DMS53 (cell line): ENCODE results near the gene KAZN.
"Not testable (repeated sequence)": the region's sequence is repeated elsewhere in the genome, so short reads cannot be mapped to it uniquely, and the experiment has no call there.

Source experiments
- DNase-seq: peaks from one replicate; lab custom pipeline; 2025; lab: John Stamatoyannopoulos, UW

KAZN gene

GRCh38 chr1:14956579-14957195 lies 358.2 kb downstream of the KAZN start:
- DNase-seq, result no peak

DNA sequence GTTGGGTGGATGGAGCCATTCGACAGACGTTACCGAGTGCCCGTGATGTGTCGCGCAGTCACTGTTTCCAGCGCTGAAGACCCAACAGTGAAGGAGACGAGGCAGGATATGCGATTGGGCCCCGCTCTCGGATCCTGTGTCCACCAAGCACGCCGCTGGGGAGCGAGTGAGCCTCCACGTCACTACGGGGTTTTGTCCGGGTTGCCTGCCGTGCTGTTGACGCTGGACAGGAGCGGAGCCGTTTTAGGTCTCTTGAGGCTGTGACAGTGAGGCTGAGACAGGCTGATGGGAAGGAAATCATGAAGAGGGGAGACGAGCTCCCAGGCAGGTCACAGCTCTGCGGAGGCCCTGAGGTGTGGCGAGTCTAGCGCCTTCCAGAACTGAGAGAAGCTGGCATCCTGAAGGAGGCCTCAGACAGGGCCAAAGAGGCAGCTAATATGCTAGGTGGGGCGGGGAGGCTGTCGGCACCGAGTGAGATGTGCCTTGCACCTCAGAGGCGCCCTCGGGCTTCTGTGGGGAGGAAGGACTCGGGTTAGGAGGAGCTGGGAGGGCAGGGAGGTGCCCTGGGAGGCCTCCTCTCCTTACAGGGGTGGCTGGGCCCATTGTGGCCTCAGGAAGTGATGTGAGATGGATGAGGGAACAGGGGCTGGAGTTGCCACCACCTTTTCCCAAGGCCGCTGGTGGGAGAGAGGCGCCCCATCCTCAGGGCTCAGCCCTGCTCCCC lies 359.1 kb downstream of the KAZN start:
- DNase-seq, result no peak

DNA sequence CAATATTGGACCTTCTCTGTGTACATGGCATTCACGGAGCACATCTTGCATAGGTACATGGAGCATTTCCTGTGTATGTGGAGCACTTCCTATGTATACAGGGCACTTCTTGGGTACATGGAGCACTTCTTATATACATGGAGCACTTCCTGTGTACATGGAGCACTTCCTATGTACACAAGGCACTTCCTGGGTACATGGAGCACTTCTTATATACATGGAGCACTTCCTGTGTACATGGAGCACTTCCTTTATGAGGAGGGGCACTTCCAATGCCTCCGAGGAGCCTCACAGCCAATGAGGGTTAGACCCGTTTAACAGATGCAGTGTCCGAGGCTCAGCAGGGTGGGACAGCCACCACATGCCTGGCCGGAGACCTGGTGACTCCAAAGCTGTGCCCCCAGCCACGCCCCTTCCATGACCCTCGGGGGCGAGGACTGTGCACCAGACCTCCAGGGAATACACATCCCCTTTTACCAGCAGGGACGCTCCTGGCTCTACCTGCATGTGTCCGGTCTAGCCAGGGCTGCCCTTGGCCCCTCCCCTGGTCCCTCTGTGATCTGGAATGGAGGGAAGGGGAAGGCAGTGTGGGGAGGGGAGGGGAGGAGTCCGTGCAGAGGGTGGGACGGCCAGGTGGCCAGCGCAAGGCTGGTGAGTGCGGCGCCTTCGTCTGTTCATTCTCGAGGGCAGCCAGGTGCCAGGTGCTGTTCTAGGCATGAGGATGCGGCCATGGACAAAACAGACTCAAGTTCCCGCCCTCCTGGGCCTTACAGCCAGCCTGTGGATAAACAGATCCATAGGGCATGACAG lies 360.0 kb downstream of the KAZN start:
- no peak for DNase-seq

- DNase-seq, result no peak
Observed at GRCh38 chr1:14959059-14959694, 360.7 kb downstream of the KAZN start.

DNA sequence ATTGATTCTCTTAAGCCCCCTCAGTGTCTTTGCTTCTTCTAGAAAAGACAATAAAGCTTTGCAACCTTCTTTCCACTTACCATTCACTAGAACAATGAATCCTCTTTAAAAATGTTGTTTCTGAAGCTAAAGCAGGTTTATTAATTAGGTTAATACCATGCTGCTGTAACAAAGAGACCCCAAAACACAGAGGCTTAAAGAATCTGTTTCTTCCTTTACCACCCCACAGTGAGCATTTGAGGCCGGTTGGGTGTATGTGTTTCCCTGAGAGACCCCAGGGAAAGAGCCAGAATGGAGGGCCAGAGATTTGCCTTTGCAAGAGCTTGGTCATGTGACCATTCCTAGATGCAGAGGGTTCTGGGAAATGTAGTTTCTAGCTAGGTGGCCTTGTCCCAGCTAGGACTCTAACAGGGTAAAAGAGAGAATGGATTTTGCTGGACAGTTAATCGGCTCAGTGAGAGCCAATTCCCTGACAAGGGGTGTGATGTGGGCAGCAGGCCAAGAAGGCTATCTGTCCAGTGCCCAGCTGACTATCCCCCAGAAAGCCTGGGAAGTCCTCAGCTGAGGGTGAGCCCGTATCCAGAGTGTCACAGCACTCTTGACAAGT lies 363.3 kb downstream of the KAZN start:
- peak; percentile 8 for DNase-seq

GRCh38 chr1:14962407-14962806 lies 363.9 kb downstream of the KAZN start:
- no peak for DNase-seq

DNA sequence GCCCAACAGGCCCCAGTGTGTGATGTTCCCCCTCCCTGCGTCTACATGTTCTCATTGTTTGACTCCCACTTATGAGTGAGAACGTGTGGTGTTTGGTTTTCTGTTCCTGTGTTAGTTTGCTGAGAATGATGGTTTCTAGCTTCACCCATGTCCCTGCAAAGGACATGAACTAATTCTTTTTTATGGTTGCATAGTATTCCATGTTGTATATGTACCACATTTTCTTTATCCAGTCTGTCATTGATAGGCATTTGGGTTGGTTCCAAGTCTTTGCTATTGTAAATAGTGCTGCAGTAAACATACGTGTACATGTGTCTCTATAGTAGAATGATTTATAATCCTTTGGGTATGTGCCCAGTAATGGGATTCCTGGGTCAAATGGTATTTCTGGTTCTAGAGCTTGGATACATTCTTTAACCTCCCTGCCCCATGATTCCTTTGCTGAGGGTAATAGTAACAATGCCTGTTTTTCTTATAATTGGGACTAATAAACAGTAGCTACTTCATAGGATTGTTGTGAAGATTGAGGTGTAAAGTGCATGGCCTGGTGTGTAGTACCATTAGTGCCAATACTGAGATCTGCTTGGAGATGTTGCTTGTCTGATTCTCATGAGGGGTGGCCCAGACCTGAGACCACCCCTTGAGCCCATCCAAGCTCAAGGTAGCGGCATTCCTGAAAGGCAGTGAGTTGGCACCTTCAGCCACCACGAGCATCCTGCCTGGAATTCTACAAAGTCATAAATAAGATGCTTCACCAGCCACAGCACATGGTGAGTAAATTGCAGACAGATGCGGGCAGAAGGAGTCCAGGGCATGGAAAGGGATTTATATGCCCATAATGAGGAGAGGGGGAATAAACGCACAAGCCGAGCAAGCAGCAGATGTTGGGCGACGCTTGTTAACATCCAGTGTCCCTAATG lies 365.6 kb downstream of the KAZN start:
- DNase-seq, result not testable (repeated sequence)

DNA sequence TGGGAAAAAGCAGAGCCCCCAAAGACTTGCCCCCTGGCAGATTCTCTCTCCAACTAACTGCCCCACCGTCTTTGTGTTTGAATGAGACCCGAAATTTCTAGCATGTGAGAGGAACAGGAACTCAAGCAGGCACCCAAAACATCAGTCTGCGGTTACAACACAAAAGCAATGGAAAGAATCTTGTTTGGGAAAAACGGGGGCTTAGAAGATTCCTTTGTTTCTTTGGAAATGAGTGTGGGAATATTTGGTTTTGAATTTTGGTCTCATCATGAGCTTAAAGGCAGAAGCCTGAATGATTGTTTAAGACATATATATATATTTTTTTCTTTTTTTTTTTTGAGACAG lies 366.2 kb downstream of the KAZN start:
- no peak for DNase-seq

- DNase-seq, result no peak
Observed at GRCh38 chr1:14968251-14968851, 369.9 kb downstream of the KAZN start.

GRCh38 chr1:14969006-14969405 lies 370.5 kb downstream of the KAZN start:
- no peak for DNase-seq

DNA sequence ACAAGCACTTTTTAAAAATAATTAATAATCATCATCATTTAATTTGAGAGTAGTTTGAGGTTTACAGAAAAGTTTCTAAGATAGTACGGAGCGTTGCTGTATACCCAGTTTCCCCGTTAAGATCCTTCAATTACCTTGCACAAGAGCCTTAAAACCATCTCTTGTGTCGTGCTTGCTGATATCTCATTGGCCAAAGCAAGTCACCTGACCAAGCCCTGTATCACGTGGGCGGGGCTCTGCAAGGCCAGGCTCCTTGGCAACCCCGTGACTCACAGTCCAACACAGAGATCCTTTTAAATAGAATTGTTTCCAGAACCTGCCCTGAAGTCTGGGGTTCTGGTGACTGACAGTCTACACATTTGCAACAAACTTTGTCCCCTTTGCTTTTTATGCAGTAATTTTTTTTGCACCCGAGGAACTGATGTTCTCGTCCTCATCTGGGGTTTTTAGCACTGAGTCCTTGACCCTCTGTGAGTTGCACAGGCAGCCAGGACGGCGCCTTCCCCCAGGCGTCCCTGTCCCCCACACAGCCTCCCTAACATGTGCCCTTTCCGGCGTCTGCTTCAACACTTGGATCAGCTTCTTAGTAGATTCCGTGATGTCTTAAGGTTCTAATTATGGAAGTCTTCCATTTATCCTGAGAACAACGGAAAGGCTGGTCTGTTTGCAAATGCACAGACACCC lies 371.8 kb downstream of the KAZN start:
- peak; percentile 27 for DNase-seq

DNA sequence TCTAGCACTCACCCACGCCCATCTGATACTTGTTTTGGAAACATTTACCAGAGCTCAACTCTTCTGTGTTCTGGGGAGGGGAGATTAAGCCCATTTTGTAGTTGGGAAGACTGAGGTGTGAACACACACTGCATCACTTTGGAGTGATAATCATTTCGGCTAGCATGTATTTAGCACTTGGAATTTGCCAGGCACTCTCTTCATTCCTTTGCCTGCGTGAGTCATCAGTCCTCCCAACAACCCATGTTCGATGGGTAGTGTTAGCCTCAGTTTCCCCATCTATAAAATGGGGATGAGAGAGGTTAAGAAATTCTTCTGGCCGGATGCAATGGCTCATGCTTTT lies 372.3 kb downstream of the KAZN start:
- no peak for DNase-seq

DNA sequence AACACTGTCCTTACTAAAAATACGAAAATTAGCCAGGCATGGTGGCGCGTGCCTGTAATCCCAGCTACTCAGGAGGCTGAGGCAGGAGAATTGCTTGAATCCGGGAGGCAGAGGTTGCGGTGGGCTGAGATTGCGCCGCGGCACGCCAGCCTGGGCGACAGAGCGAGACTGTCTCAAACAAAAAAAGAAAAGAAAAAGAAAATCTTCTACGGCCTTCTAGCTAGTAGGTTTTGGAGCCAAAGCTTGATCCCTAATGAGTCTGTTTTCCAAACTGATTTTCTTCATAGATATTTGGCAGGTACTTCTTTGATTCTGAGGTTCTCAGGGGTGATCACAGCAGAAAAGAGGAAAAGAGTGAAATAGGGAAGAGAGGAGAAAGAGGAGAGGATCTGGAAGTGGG lies 372.7 kb downstream of the KAZN start:
- no peak for DNase-seq

DNA sequence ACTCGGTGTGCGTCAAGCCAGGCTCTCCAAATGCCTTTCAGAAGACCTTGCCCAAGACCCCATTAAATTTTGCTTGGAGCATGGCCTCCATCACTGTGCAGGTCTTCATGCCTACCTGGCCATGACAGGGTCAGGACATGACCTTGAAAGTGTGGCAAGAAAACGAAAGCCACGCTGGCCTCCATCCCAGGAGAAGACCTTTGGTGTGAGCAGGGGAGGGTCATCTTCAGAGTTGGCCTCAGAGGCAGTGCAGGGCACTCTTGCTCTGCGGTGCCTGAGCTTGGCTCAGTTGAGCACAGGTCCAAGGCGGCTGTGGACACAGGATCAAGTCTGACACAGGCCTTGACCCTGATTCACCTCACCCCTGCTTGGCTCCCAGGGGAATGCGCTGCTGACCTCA lies 373.6 kb downstream of the KAZN start:
- DNase-seq, result no peak

- no peak for DNase-seq
Observed at GRCh38 chr1:14973773-14974172, 375.3 kb downstream of the KAZN start.

DNA sequence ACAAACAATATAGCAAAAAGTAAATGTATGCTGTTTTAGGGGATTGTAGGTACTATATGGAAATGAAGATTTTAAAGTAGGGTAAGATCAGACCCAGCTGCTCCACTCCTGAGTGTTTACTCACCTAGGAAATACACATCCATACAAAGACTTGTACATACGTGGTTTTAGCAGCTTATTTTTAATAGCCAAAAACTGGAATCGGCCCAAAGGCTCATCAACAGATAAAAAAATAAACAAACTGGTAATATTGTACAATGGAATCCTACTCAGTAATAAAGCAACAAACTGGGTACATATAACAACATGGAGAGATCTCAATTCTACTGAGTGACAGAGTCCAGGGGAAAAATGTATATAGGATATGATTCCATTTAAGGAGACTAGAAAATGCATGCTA lies 375.9 kb downstream of the KAZN start:
- DNase-seq, result no peak

- DNase-seq, result no peak
Observed at GRCh38 chr1:14975119-14975518, 376.6 kb downstream of the KAZN start.

DNA sequence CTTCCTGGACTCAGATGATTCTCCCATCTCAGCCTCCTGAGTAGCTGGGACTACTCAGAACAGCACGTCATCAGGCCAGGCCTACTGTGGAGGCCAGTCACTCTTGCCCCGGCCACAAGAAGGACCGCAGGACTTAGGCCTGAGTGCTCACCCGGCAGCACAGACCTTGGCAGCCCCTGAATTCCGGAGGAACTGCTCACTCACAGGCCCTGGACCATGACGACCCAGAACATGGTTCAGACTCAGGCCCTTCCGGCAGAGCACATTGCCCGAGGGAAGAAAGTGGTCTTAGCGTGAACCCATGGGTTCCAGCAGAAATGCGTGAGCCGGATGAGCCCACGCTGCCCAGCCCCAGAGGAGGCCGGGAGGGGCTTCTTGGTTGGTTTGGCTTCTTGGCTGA lies 377.8 kb downstream of the KAZN start:
- no peak for DNase-seq

DNA sequence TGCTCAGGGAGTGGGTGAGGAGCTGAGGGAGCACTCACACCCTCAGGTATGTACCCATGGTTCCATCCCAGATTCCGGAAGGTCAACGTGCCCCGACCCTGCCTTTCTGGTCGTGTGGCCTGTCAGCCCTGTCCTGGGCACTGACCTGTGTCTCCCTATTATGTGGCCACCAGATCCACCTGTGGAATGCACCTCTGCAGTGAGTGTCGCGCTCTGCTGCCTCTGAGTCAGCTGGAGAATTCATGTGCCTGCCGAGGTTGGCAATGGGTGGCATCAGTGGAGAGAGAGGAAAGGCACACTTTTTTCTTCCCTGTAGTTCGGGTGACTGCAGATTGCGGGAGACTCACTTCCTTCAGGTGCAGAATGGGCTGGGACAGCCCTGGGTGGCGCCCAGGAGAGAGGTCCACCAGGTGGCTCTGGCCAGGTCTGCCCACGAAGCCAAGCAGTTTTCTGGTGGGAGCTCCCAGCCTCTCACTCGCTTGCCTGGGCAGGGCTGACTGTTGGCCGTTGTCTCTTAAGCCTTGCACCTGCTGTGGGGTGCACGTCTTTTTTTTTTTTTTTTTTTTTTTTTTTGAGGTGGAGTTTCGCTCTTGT lies 378.9 kb downstream of the KAZN start:
- no peak for DNase-seq

DNA sequence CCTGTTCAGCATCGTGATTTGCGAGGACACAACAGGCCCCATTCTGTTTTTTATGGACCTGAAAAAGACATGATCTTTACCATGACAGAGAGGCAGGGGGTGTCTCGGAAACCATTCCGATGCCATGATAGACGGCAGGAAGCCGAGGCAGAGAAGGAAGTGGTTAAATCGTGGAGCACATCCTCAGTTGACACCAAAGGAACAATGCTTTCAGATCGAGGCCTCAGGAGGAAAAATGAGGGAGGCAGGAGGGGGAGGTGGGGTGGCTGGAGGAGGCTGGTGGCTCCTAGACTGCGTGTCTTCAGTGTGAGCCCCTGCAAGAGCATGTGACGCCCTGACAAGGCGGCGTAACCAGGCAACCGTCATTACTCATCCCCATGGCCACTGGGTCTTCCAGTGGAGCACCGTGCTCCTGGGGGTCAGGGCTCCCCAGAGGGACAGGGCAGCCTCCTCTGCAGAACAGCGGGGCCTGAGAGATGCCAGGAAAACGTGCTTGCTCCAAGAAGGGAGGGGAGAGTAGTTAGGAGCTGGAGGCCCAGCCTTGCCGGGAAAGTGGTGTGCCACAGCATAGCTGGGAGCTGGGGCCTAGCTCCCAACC lies 382.2 kb downstream of the KAZN start:
- DNase-seq, result no peak
